ENCODE measurements around the gene MADD. TPM values are rescaled to one million over a fixed set of nuclear protein-coding genes. Genes with fewer than 3 reads are reported as not detected.

The MADD gene
- total and polyA plus RNA-seq, 10 of the 15 experiments (the other 5 are each of a cell fraction or from before 2014, with no cell fraction given): 0.47 to 35.4 (median 17.6) TPM

GRCh38 chr11:47242596-47243192, 27.2 kb upstream of the MADD start:
- Histone ChIP-seq H3K79me2 (ENCODE audit: control insufficient read depth, insufficient read depth, low read length) (peaks cover 8% of the 10 kb centered on the region), H3K36me3 (ENCODE audit: control insufficient read depth in 2 of 2, insufficient read depth in 2 of 2, low read length in 1 of 2) (peaks cover 19 to 25% of the 10 kb centered on the region in 2 experiments), H4K20me1 (ENCODE audit: control insufficient read depth, insufficient read depth) (0 out of 2 replicates have a peak, but pooled peaks cover 3% of the 10 kb centered on the region), H3K9me3 (replicated peaks; ENCODE audit: control insufficient read depth, insufficient read depth, low read length) (no peaks in the 10 kb centered on the region), H3K27ac (ENCODE audit: control insufficient read depth, insufficient read depth) (no peak overlapping the region), H3K27me3 (replicated peaks in 1 of 2; ENCODE audit: control insufficient read depth in 2 of 2, insufficient read depth in 2 of 2, low read length in 1 of 2) (no peaks in the 10 kb centered on the region), H3K4me3 (no peak overlapping the region), H3K4me1 (ENCODE audit: control insufficient read depth, insufficient read depth, low read length) (peaks cover 2% of the 10 kb centered on the region), H3K4me2 (ENCODE audit: control insufficient read depth, insufficient read depth) (no peak overlapping the region), H2AFZ (ENCODE audit: control insufficient read depth, low read depth, low read length) (no peak overlapping the region), H3K9ac (ENCODE audit: control insufficient read depth, insufficient read depth, low read length) (no peak overlapping the region)
- BruUV-seq (replicated peaks): no TSS peak
- ChIA-PET POLR2A (interaction anchor here (0.5 to 1.6 kb wide), 4 partner anchors 12 to 190 kb away, joined by 3 to 5 read pairs (median 4); no protein-coding TSS in a partner anchor), RAD21 (ENCODE audit: unreplicated experiment) (interaction anchor here (1.3 kb wide), 1 partner anchor 211 kb away, joined by 5 read pairs; no protein-coding TSS in a partner anchor), SMC1A (ENCODE audit: uncharacterized antibody, unreplicated experiment) (interaction anchor here (1.2 kb wide), 1 partner anchor 64 kb away, joined by 3 read pairs; no protein-coding TSS in a partner anchor), CTCF (no interaction called here)
- ATAC-seq: no peak
- intact Hi-C loops (cut with micrococcal nuclease; ENCODE audit: unreplicated experiment) (no loop called here), in situ Hi-C loops (cut with MboI) (no loop called here)
- 98% methylated on average over 20 of the region's 21 CpGs for WGBS (ENCODE audit: insufficient coverage, insufficient replicate concordance, low lambda C conversion rate, missing lambda C conversion rate)
- peak; percentile 53 for TF ChIP-seq POLR2A (IDR thresholded peaks at IDR 0.05; ENCODE audit: low read depth, low read length)
- no peak for TF ChIP-seq ETV6 (conservative IDR thresholded peaks at IDR 0.05 in 1 of 2, IDR thresholded peaks at IDR 0.05 in 1 of 2; ENCODE audit: borderline replicate concordance in 1 of 2, low read depth in 1 of 2)
- TF ChIP-seq POLR2AphosphoS5 (IDR thresholded peaks at IDR 0.05; ENCODE audit: low read length): 0 out of 2 replicates have a peak, but pooled peaks have one; percentile 25
- DNase-seq (ENCODE audit: low read depth, low spot score): no peak
- no peak for FAIRE-seq

- DNase-seq (ENCODE audit: low read depth, low spot score) (no peak), FAIRE-seq (no peak), ATAC-seq (no peak)
- no TSS peak for BruUV-seq (replicated peaks)
- Histone ChIP-seq H3K36me3 (ENCODE audit: control insufficient read depth in 2 of 2, insufficient read depth in 2 of 2, low read length in 1 of 2) (peaks cover 16 to 21% of the 10 kb centered on the region in 2 experiments; a peak in 3 of 4 replicates), H2AFZ (ENCODE audit: control insufficient read depth, low read depth, low read length) (no peak overlapping the region), H3K9me3 (replicated peaks; ENCODE audit: control insufficient read depth, insufficient read depth, low read length) (no peaks in the 10 kb centered on the region), H3K4me2 (ENCODE audit: control insufficient read depth, insufficient read depth) (no peak overlapping the region), H3K79me2 (ENCODE audit: control insufficient read depth, insufficient read depth, low read length) (peaks cover 15% of the 10 kb centered on the region), H3K9ac (ENCODE audit: control insufficient read depth, insufficient read depth, low read length) (no peak overlapping the region), H3K27ac (ENCODE audit: control insufficient read depth, insufficient read depth) (no peak overlapping the region), H3K27me3 (replicated peaks in 1 of 2; ENCODE audit: control insufficient read depth in 2 of 2, insufficient read depth in 2 of 2, low read length in 1 of 2) (no peaks in the 10 kb centered on the region), H3K4me1 (ENCODE audit: control insufficient read depth, insufficient read depth, low read length) (peaks cover 4% of the 10 kb centered on the region), H4K20me1 (ENCODE audit: control insufficient read depth, insufficient read depth) (0 out of 2 replicates have a peak, but pooled peaks cover 3% of the 10 kb centered on the region), H3K4me3 (no peak overlapping the region)
- POLR2A ChIA-PET: interaction anchor here (0.6 kb wide), 1 partner anchor 23 kb away, joined by 3 read pairs; no protein-coding TSS in a partner anchor
- SMC1A ChIA-PET (ENCODE audit: uncharacterized antibody, unreplicated experiment): no interaction called here
- WGBS (ENCODE audit: insufficient coverage, insufficient replicate concordance, low lambda C conversion rate, missing lambda C conversion rate): 72% methylated on average over 4 of the region's 4 CpGs
- intact Hi-C loops (cut with micrococcal nuclease; ENCODE audit: unreplicated experiment): no loop called here
- in situ Hi-C loops (cut with MboI): no loop called here
- RAD21 ChIA-PET (ENCODE audit: unreplicated experiment): no interaction called here
- TF ChIP-seq WRNIP1 (IDR thresholded peaks at IDR 0.05; ENCODE audit: borderline replicate concordance, low read depth, low read length) (no peak), GABPA (IDR thresholded peaks at IDR 0.05; ENCODE audit: low read depth) (no peak), IKZF2 (IDR thresholded peaks at IDR 0.05) (no peak), RBBP5 (conservative IDR thresholded peaks at IDR 0.05) (no peak), KLF5 (IDR thresholded peaks at IDR 0.05; ENCODE audit: partially characterized antibody) (no peak), MXI1 (IDR thresholded peaks at IDR 0.05; ENCODE audit: low read depth, low read length) (no peak), RCOR1 (conservative IDR thresholded peaks at IDR 0.05; ENCODE audit: low read depth, low read length) (no peak), NBN (IDR thresholded peaks at IDR 0.05) (no peak), ZNF274 (IDR thresholded peaks at IDR 0.05; ENCODE audit: insufficient read depth, insufficient read length) (no peak)
- CTCF ChIA-PET: no interaction called here
Observed at GRCh38 chr11:47243454-47243853, 26.5 kb upstream of the MADD start.

Data from GM12878 (cell line).